WTC11 (cell line): Measurements from ENCODE around the gene SGPL1. TPM values are rescaled to one million over a fixed set of nuclear protein-coding genes. Genes with fewer than 3 reads are reported as not detected.

Source experiments
- ATAC-seq: fragments of 200-7000 bp; cut with Tn5 transposase; 2 replicates; pipeline ENCODE4 v1.10.0; 2021; ENCODE audit warnings: mild to moderate bottlenecking, moderate library complexity
- CTCF ChIA-PET: fragments of 300-600 bp; sonication (Branson Sonifier 250); formaldehyde crosslinking; loops from one replicate; lab custom pipeline; 2021; ENCODE audit warnings: antibody characterized with exemption; lab: Charles Lee
- POLR2A ChIA-PET: fragments of 350-600 bp; sonication (Branson Sonifier 250); formaldehyde crosslinking; loops from one replicate; lab custom pipeline; 2021; ENCODE audit warnings: antibody characterized with exemption; lab: Charles Lee
- DNase-seq: peaks from one replicate; pipeline ENCODE4 v3.0.0; 2021; ENCODE audit warnings: low spot score
- H3K27ac Mint-ChIP-seq: 2 replicates; pipeline ENCODE4 v1.8.0; 2021; ENCODE audit warnings: mixed read lengths
- H3K27me3 Mint-ChIP-seq: 2 replicates; pipeline ENCODE4 v1.8.0; 2021; ENCODE audit warnings: low read depth, mild to moderate bottlenecking, moderate library complexity, mixed read lengths
- H3K36me3 Mint-ChIP-seq: 2 replicates; pipeline ENCODE4 v1.8.0; 2021; ENCODE audit warnings: mixed read lengths
- H3K4me1 Mint-ChIP-seq: 2 replicates; pipeline ENCODE4 v1.8.0; 2022; ENCODE audit warnings: mixed read lengths
- H3K4me3 Mint-ChIP-seq: 2 replicates; pipeline ENCODE4 v1.8.0; 2021; ENCODE audit warnings: mild to moderate bottlenecking, moderate library complexity, mixed read lengths
- H3K9me3 Mint-ChIP-seq: 2 replicates; pipeline ENCODE4 v1.8.0; 2021; ENCODE audit warnings: mixed read lengths
- CBFB ChIP-seq: sonication (generic); formaldehyde crosslinking; IDR thresholded peaks from 2 replicates; pipeline ENCODE4 v1.8.1; 2022; ENCODE audit warnings: mild to moderate bottlenecking, low read depth, missing genetic modification reagents
- CREB1 ChIP-seq: sonication (generic); formaldehyde crosslinking; IDR thresholded peaks from 2 replicates; pipeline ENCODE4 v1.8.0; 2023; ENCODE audit warnings: mild to moderate bottlenecking, missing genetic modification reagents
- ESRRA ChIP-seq: sonication (generic); formaldehyde crosslinking; IDR thresholded peaks from 2 replicates; pipeline ENCODE4 v1.8.1; 2022; ENCODE audit warnings: mild to moderate bottlenecking, missing genetic modification reagents, borderline replicate concordance
- ETV6 ChIP-seq: sonication (generic); formaldehyde crosslinking; IDR thresholded peaks from 2 replicates; pipeline ENCODE4 v1.8.1; 2022; ENCODE audit warnings: mild to moderate bottlenecking, missing genetic modification reagents
- FOXP1 ChIP-seq: sonication (generic); formaldehyde crosslinking; IDR thresholded peaks from 2 replicates; pipeline ENCODE4 v1.8.0; 2022; ENCODE audit warnings: missing genetic modification reagents, mild to moderate bottlenecking, moderate library complexity, borderline replicate concordance
- GTF2I ChIP-seq: fragments of 250-450 bp; sonication (Bioruptor Pico); conservative IDR thresholded peaks from 2 replicates; pipeline ENCODE4 v1.4.0; 2021; ENCODE audit warnings: mild to moderate bottlenecking
- JUN ChIP-seq: sonication (generic); formaldehyde crosslinking; IDR thresholded peaks from 2 replicates; pipeline ENCODE4 v1.8.0; 2023; ENCODE audit warnings: mild to moderate bottlenecking, missing genetic modification reagents
- NFATC4 ChIP-seq: fragments of 250-450 bp; sonication (Bioruptor Pico); IDR thresholded peaks from 2 replicates; pipeline ENCODE4 v1.9.0; 2021; ENCODE audit warnings: mild to moderate bottlenecking
- NFYB ChIP-seq: sonication (generic); formaldehyde crosslinking; conservative IDR thresholded peaks from 2 replicates; pipeline ENCODE4 v1.8.0; 2022; ENCODE audit warnings: low read depth, missing genetic modification reagents
- NR1H2 ChIP-seq: sonication (generic); formaldehyde crosslinking; IDR thresholded peaks from 2 replicates; pipeline ENCODE4 v1.9.0; 2021; ENCODE audit warnings: mild to moderate bottlenecking, moderate library complexity, missing genetic modification reagents
- PRRX2 ChIP-seq: fragments of 250-450 bp; sonication (Bioruptor Pico); IDR thresholded peaks from 2 replicates; pipeline ENCODE4 v1.8.0; 2021; ENCODE audit warnings: mild to moderate bottlenecking
- RELA ChIP-seq: sonication (generic); formaldehyde crosslinking; IDR thresholded peaks from 2 replicates; pipeline ENCODE4 v1.8.1; 2022; ENCODE audit warnings: missing genetic modification reagents, mild to moderate bottlenecking, borderline replicate concordance
- SOX15 ChIP-seq: fragments of 250-450 bp; sonication (Bioruptor Pico); IDR thresholded peaks from 2 replicates; pipeline ENCODE4 v1.9.0; 2021; ENCODE audit warnings: mild to moderate bottlenecking
- TCF7 ChIP-seq: sonication (generic); formaldehyde crosslinking; IDR thresholded peaks from 2 replicates; pipeline ENCODE4 v1.8.0; 2022; ENCODE audit warnings: mild to moderate bottlenecking, low read depth, missing genetic modification reagents, moderate library complexity
- TEAD1 ChIP-seq: sonication (generic); formaldehyde crosslinking; IDR thresholded peaks from 2 replicates; pipeline ENCODE4 v1.8.0; 2022; ENCODE audit warnings: mild to moderate bottlenecking, missing genetic modification reagents
- ZNF121 ChIP-seq: sonication (generic); formaldehyde crosslinking; IDR thresholded peaks from 2 replicates; pipeline ENCODE4 v1.8.0; 2023; ENCODE audit warnings: missing genetic modification reagents
- ZNF263 ChIP-seq: sonication (generic); formaldehyde crosslinking; IDR thresholded peaks from 2 replicates; pipeline ENCODE4 v1.8.1; 2022; ENCODE audit warnings: low read depth, mild to moderate bottlenecking, moderate library complexity, missing genetic modification reagents
- total RNA-seq: library from RNA; stranded (reverse); gene quantifications from 3 replicates; pipeline ENCODE4 v1.2.3, GENCODE V29; 2021
- TF ChIP-seq, protein P1 (sequence below): sonication (generic); formaldehyde crosslinking; IDR thresholded peaks from 2 replicates; pipeline ENCODE4 v1.8.1; 2023; ENCODE audit warnings: mild to moderate bottlenecking, missing genetic modification reagents, moderate library complexity
- TF ChIP-seq, protein P2 (sequence below): sonication (generic); formaldehyde crosslinking; IDR thresholded peaks from 2 replicates; pipeline ENCODE4 v1.8.1; 2023; ENCODE audit warnings: mild to moderate bottlenecking, missing genetic modification reagents
- TF ChIP-seq, protein P3 (sequence below): sonication (generic); formaldehyde crosslinking; IDR thresholded peaks from 2 replicates; pipeline ENCODE4 v1.8.1; 2022; ENCODE audit warnings: mild to moderate bottlenecking, moderate library complexity, missing genetic modification reagents
- TF ChIP-seq, protein P4 (sequence below): sonication (generic); formaldehyde crosslinking; IDR thresholded peaks from 2 replicates; pipeline ENCODE4 v1.8.1; 2023; ENCODE audit warnings: mild to moderate bottlenecking, moderate library complexity, missing genetic modification reagents
- TF ChIP-seq, protein P5 (sequence below): sonication (generic); formaldehyde crosslinking; IDR thresholded peaks from 2 replicates; pipeline ENCODE4 v1.8.1; 2023; ENCODE audit warnings: mild to moderate bottlenecking, missing genetic modification reagents
- TF ChIP-seq, protein P6 (sequence below): sonication (generic); formaldehyde crosslinking; IDR thresholded peaks from 2 replicates; pipeline ENCODE4 v1.8.0; 2023; ENCODE audit warnings: missing genetic modification reagents
- TF ChIP-seq, protein P7 (sequence below): sonication (generic); formaldehyde crosslinking; IDR thresholded peaks from 2 replicates; pipeline ENCODE4 v1.8.1; 2023; ENCODE audit warnings: mild to moderate bottlenecking, missing genetic modification reagents, borderline replicate concordance
- TF ChIP-seq, protein P8 (sequence below): sonication (generic); formaldehyde crosslinking; IDR thresholded peaks from 2 replicates; pipeline ENCODE4 v1.8.0; 2022; ENCODE audit warnings: mild to moderate bottlenecking, missing genetic modification reagents

The SGPL1 gene
- total RNA-seq, 1 experiment from 2014 or later, result 44.6 TPM

DNA sequence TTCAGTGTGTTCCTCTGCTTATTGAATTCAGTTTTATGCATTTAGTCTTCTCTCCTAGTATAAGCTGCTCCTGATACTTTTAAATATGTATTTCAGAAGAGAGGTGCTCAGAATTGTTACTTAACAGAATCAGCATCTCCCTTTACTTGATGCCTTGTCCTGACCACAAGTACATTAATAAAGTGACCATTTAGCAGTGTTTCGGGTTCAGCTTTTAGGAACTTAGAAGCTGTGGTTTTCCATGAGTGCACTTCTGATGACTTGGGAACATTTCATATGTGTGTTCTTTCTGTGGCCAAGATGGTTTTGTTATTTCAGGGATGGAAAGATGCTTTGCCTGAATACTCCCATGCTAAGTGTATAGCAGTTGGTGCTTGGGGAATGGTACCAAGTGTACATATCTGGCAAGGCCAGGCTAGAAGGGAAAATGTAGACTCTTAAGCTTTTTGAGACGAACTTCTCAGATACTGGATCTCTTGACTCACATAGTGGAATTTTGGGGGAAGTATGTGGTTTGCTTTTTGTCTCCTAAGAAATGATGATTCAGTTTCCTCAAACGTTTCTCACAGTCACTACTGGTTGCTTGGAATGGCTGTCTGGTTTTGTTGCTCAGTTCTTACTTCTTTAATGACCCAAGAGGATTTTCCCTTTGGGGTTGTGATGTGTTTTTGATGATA, 17.2 kb downstream of the SGPL1 start (continued):
- TF ChIP-seq ESRRA (CRISPR knock-in tag), result no peak
- TF ChIP-seq, protein P1, sequence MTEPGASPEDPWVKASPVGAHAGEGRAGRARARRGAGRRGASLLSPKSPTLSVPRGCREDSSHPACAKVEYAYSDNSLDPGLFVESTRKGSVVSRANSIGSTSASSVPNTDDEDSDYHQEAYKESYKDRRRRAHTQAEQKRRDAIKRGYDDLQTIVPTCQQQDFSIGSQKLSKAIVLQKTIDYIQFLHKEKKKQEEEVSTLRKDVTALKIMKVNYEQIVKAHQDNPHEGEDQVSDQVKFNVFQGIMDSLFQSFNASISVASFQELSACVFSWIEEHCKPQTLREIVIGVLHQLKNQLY (CRISPR knock-in tag), result no peak
- TF ChIP-seq SOX15, result no peak
- no peak for TF ChIP-seq NFATC4 (CRISPR knock-in tag)
- TF ChIP-seq TCF7 (CRISPR knock-in tag), result no peak
- TF ChIP-seq, protein P2, sequence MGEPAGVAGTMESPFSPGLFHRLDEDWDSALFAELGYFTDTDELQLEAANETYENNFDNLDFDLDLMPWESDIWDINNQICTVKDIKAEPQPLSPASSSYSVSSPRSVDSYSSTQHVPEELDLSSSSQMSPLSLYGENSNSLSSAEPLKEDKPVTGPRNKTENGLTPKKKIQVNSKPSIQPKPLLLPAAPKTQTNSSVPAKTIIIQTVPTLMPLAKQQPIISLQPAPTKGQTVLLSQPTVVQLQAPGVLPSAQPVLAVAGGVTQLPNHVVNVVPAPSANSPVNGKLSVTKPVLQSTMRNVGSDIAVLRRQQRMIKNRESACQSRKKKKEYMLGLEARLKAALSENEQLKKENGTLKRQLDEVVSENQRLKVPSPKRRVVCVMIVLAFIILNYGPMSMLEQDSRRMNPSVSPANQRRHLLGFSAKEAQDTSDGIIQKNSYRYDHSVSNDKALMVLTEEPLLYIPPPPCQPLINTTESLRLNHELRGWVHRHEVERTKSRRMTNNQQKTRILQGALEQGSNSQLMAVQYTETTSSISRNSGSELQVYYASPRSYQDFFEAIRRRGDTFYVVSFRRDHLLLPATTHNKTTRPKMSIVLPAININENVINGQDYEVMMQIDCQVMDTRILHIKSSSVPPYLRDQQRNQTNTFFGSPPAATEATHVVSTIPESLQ (CRISPR knock-in tag), result no peak
- TF ChIP-seq, protein P3, sequence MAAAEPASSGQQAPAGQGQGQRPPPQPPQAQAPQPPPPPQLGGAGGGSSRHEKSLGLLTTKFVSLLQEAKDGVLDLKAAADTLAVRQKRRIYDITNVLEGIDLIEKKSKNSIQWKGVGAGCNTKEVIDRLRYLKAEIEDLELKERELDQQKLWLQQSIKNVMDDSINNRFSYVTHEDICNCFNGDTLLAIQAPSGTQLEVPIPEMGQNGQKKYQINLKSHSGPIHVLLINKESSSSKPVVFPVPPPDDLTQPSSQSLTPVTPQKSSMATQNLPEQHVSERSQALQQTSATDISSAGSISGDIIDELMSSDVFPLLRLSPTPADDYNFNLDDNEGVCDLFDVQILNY (CRISPR knock-in tag), result no peak
- TF ChIP-seq, protein P4, sequence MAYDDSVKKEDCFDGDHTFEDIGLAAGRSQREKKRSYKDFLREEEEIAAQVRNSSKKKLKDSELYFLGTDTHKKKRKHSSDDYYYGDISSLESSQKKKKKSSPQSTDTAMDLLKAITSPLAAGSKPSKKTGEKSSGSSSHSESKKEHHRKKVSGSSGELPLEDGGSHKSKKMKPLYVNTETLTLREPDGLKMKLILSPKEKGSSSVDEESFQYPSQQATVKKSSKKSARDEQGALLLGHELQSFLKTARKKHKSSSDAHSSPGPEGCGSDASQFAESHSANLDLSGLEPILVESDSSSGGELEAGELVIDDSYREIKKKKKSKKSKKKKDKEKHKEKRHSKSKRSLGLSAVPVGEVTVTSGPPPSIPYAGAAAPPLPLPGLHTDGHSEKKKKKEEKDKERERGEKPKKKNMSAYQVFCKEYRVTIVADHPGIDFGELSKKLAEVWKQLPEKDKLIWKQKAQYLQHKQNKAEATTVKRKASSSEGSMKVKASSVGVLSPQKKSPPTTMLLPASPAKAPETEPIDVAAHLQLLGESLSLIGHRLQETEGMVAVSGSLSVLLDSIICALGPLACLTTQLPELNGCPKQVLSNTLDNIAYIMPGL (CRISPR knock-in tag), result no peak
- TF ChIP-seq, protein P5, sequence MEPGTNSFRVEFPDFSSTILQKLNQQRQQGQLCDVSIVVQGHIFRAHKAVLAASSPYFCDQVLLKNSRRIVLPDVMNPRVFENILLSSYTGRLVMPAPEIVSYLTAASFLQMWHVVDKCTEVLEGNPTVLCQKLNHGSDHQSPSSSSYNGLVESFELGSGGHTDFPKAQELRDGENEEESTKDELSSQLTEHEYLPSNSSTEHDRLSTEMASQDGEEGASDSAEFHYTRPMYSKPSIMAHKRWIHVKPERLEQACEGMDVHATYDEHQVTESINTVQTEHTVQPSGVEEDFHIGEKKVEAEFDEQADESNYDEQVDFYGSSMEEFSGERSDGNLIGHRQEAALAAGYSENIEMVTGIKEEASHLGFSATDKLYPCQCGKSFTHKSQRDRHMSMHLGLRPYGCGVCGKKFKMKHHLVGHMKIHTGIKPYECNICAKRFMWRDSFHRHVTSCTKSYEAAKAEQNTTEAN, result no peak
- no peak for TF ChIP-seq CREB1 (CRISPR knock-in tag)
- TF ChIP-seq ETV6 (CRISPR knock-in tag), result no peak
- TF ChIP-seq RELA, result no peak

DNA sequence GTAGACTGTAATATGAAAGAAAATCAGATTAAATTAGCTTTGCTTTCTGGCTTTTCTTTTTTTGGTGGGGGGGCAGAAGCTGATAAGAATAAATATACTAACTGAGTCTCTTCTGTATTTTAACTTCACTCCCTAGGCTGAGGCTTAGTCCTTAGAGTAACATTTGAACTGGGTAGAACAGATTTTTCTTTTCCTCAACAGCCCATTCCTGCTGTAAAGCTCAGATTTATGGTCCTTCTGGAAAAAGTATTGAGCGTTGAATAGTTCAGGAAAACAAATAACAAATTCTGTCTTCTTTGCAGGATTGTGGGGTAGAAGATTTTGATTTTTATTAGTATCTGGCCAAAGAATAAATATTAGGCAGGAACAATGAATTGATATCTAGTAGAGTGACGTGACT, 17.9 kb downstream of the SGPL1 start:
- H3K4me3 Mint-ChIP-seq, result no peak overlapping the region
- H3K27ac Mint-ChIP-seq, result no peak overlapping the region
- POLR2A ChIA-PET, result no interaction called here
- TF ChIP-seq, protein P6, sequence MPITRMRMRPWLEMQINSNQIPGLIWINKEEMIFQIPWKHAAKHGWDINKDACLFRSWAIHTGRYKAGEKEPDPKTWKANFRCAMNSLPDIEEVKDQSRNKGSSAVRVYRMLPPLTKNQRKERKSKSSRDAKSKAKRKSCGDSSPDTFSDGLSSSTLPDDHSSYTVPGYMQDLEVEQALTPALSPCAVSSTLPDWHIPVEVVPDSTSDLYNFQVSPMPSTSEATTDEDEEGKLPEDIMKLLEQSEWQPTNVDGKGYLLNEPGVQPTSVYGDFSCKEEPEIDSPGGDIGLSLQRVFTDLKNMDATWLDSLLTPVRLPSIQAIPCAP (CRISPR knock-in tag), result no peak
- TF ChIP-seq NFYB (CRISPR knock-in tag) (no peak), JUN (CRISPR knock-in tag) (no peak), NR1H2 (CRISPR knock-in tag) (no peak), PRRX2 (CRISPR knock-in tag) (no peak), CBFB (no peak), ZNF263 (CRISPR knock-in tag) (no peak), FOXP1 (CRISPR knock-in tag) (no peak), GTF2I (CRISPR knock-in tag) (no peak), ZNF121 (CRISPR knock-in tag) (no peak), SOX15 (no peak), TEAD1 (no peak)
- TF ChIP-seq, protein P7, sequence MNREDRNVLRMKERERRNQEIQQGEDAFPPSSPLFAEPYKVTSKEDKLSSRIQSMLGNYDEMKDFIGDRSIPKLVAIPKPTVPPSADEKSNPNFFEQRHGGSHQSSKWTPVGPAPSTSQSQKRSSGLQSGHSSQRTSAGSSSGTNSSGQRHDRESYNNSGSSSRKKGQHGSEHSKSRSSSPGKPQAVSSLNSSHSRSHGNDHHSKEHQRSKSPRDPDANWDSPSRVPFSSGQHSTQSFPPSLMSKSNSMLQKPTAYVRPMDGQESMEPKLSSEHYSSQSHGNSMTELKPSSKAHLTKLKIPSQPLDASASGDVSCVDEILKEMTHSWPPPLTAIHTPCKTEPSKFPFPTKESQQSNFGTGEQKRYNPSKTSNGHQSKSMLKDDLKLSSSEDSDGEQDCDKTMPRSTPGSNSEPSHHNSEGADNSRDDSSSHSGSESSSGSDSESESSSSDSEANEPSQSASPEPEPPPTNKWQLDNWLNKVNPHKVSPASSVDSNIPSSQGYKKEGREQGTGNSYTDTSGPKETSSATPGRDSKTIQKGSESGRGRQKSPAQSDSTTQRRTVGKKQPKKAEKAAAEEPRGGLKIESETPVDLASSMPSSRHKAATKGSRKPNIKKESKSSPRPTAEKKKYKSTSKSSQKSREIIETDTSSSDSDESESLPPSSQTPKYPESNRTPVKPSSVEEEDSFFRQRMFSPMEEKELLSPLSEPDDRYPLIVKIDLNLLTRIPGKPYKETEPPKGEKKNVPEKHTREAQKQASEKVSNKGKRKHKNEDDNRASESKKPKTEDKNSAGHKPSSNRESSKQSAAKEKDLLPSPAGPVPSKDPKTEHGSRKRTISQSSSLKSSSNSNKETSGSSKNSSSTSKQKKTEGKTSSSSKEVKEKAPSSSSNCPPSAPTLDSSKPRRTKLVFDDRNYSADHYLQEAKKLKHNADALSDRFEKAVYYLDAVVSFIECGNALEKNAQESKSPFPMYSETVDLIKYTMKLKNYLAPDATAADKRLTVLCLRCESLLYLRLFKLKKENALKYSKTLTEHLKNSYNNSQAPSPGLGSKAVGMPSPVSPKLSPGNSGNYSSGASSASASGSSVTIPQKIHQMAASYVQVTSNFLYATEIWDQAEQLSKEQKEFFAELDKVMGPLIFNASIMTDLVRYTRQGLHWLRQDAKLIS (CRISPR knock-in tag), result no peak
- TF ChIP-seq, protein P8, sequence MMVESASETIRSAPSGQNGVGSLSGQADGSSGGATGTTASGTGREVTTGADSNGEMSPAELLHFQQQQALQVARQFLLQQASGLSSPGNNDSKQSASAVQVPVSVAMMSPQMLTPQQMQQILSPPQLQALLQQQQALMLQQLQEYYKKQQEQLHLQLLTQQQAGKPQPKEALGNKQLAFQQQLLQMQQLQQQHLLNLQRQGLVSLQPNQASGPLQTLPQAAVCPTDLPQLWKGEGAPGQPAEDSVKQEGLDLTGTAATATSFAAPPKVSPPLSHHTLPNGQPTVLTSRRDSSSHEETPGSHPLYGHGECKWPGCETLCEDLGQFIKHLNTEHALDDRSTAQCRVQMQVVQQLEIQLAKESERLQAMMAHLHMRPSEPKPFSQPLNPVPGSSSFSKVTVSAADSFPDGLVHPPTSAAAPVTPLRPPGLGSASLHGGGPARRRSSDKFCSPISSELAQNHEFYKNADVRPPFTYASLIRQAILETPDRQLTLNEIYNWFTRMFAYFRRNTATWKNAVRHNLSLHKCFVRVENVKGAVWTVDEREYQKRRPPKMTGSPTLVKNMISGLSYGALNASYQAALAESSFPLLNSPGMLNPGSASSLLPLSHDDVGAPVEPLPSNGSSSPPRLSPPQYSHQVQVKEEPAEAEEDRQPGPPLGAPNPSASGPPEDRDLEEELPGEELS (CRISPR knock-in tag), result no peak

More for the DNA sequence above, 17.9 kb downstream of the SGPL1 start:
- Mint-ChIP-seq H3K9me3 (peaks cover 7% of the 10 kb centered on the region; the same call in 1 of the 2 replicates), H3K36me3 (peaks cover 29% of the 10 kb centered on the region), H3K27me3 (no peaks in the 10 kb centered on the region), H3K4me1 (0 out of 2 replicates have a peak, but pooled peaks cover under 1% of the 10 kb centered on the region)
- no peak for ATAC-seq
- no peak for DNase-seq
- CTCF ChIA-PET, result no interaction called here
